Vagina (tissue), 2 donors: ENCODE measurements around the gene MBOAT7. TPM values are rescaled to one million over a fixed set of nuclear protein-coding genes. Genes with fewer than 3 reads are reported as not detected.
A peak's percentile ranks its signal among the peaks of the same experiment; 100 is the strongest.

Source experiments
- DNase-seq, 2 donors: peaks; one replicate each; pipeline ENCODE4 v3.0.0-alpha.2; 2017; ENCODE audit errors: extremely low spot score in 2 of 2
- H3K27ac ChIP-seq: fragments of 200-600 bp; sonication (generic); one replicate; pipeline ENCODE4 v1.5.1; 2019
- H3K27me3 ChIP-seq: fragments of 200-600 bp; sonication (generic); one replicate; pipeline ENCODE4 v1.5.1; 2019
- H3K36me3 ChIP-seq, 2 donors: fragments of 200-600 bp; sonication (generic); one replicate each; pipeline ENCODE4 v1.5.1; 2017 to 2019
- H3K4me1 ChIP-seq: fragments of 200-600 bp; sonication (generic); one replicate; pipeline ENCODE4 v1.5.1; 2019
- H3K4me3 ChIP-seq, 2 donors: fragments of 200-600 bp; sonication (generic); 1 replicate in 1 of 2; 2 replicates in 1 of 2; pipeline ENCODE4 v1.5.1; 2016 to 2019
- H3K9me3 ChIP-seq: fragments of 200-600 bp; sonication (generic); one replicate; pipeline ENCODE4 v1.5.1; 2019
- CTCF ChIP-seq, 3 experiments: fragments of 450-650 bp in 2 of 3; fragments of 200-600 bp in 1 of 3; sonication (generic) in 1 of 3; IDR thresholded peaks; one replicate each; pipeline ENCODE4 v1.5.1; 2017 to 2019; ENCODE audit warnings: antibody characterized with exemption in 3 of 3, mild to moderate bottlenecking in 2 of 3, moderate library complexity in 2 of 3
- POLR2A ChIP-seq, 2 donors: fragments of 450-650 bp; IDR thresholded peaks; one replicate each; pipeline ENCODE4 v1.6.1; 2017; ENCODE audit warnings: antibody characterized with exemption in 2 of 2, mild to moderate bottlenecking in 2 of 2, moderate library complexity in 2 of 2
- POLR2AphosphoS5 ChIP-seq, 2 donors: sonication (generic); formaldehyde crosslinking; IDR thresholded peaks; one replicate each; pipeline ENCODE4 v1.9.0; 2017; ENCODE audit warnings: antibody characterized with exemption in 2 of 2, mild to moderate bottlenecking in 2 of 2, low read depth in 1 of 2; ENCODE audit not compliant: insufficient read depth in 1 of 2
- intact Hi-C: fragments of 100-400 bp; cut with DNase I; formaldehyde crosslinking; loops from one replicate; pipeline ENCODE4 v1.15.1; 2023
- total RNA-seq: library from RNA; depleted of rRNA; stranded (reverse); fragments of >200 nt; gene quantifications from one replicate; pipeline ENCODE4 v1.2.3, GENCODE V29; 2016

The MBOAT7 gene
- total RNA-seq, 1 donor from 2014 or later, result 76.6 TPM

- Histone ChIP-seq H3K4me1 (peaks cover 82% of the 10 kb centered on the region), H3K36me3 (peaks cover 0 to 68% of the 10 kb centered on the region in 2 donors), H3K27ac (no peak overlapping the region), H3K27me3 (no peaks in the 10 kb centered on the region), H3K4me3 (no peak overlapping the region), H3K9me3 (no peaks in the 10 kb centered on the region)
- intact Hi-C loops, result no loop called here
- no peak for DNase-seq
- TF ChIP-seq POLR2A (IDR thresholded peaks at IDR 0.05), result no peak
- no peak for TF ChIP-seq CTCF (IDR thresholded peaks at IDR 0.05)
- TF ChIP-seq POLR2AphosphoS5 (IDR thresholded peaks at IDR 0.05; ENCODE audit: insufficient read depth in 1 of 2, low read depth in 1 of 2), result no peak
Observed at GRCh38 chr19:54206030-54206830, 16.9 kb upstream of the MBOAT7 start.

- Histone ChIP-seq H3K9me3 (no peaks in the 10 kb centered on the region), H3K36me3 (peaks cover 0 to 68% of the 10 kb centered on the region in 2 donors), H3K27ac (no peak overlapping the region), H3K27me3 (no peaks in the 10 kb centered on the region), H3K4me3 (no peak overlapping the region), H3K4me1 (peaks cover 74% of the 10 kb centered on the region)
- TF ChIP-seq POLR2AphosphoS5 (IDR thresholded peaks at IDR 0.05; ENCODE audit: insufficient read depth in 1 of 2, low read depth in 1 of 2), result no peak
- DNase-seq, result no peak
- intact Hi-C loops, result no loop called here
Observed at GRCh38 chr19:54204767-54205468, 15.5 kb upstream of the MBOAT7 start.

- no peak overlapping the region for H3K4me3 ChIP-seq
- peaks cover 0 to 66% of the 10 kb centered on the region in 2 donors for H3K36me3 ChIP-seq
- no peak overlapping the region for H3K27ac ChIP-seq
- intact Hi-C loops, result no loop called here
- no peaks in the 10 kb centered on the region for H3K9me3 ChIP-seq
- no peak for DNase-seq
- no peaks in the 10 kb centered on the region for H3K27me3 ChIP-seq
- no peak for TF ChIP-seq POLR2A (IDR thresholded peaks at IDR 0.05)
- TF ChIP-seq CTCF (IDR thresholded peaks at IDR 0.05), result no peak
- TF ChIP-seq POLR2AphosphoS5 (IDR thresholded peaks at IDR 0.05; ENCODE audit: insufficient read depth in 1 of 2, low read depth in 1 of 2), result no peak
- peaks cover 61% of the 10 kb centered on the region for H3K4me1 ChIP-seq
Observed at GRCh38 chr19:54203151-54203611, 13.8 kb upstream of the MBOAT7 start.

- DNase-seq, result no peak
Observed at GRCh38 chr19:54201980-54202379, 12.6 kb upstream of the MBOAT7 start.

More at GRCh38 chr19:54201980-54202379, 12.6 kb upstream of the MBOAT7 start:
- Histone ChIP-seq H3K27ac (no peak overlapping the region), H3K27me3 (no peaks in the 10 kb centered on the region), H3K9me3 (no peaks in the 10 kb centered on the region), H3K4me1 (peaks cover 61% of the 10 kb centered on the region), H3K36me3 (peaks cover 0 to 54% of the 10 kb centered on the region in 2 donors), H3K4me3 (peak overlapping the region; percentile 60 to 87)
- TF ChIP-seq POLR2A (IDR thresholded peaks at IDR 0.05) (no peak), CTCF (IDR thresholded peaks at IDR 0.05) (no peak)
- intact Hi-C loops, result no loop called here
